Measurements from ENCODE around the gene PRKG1. TPM values are rescaled to one million over a fixed set of nuclear protein-coding genes. Genes with fewer than 3 reads are reported as not detected.

Gene PRKG1
- total and polyA plus RNA-seq, 2 of the 4 experiments (the other 2 are of a cell fraction): 3.5 to 18.3 TPM

- Histone ChIP-seq H2AFZ (replicated peaks; ENCODE audit: low read length, poor library complexity) (no peak overlapping the region), H3K18ac (ENCODE audit: low read depth, low read length) (no peak overlapping the region), H3K9me3 (ENCODE audit: control insufficient read depth, insufficient read depth, low read length) (no peaks in the 10 kb centered on the region; the same call in 1 of the 2 replicates), H2AK9ac (replicated peaks; ENCODE audit: low read depth, low read length, poor library complexity) (no peak overlapping the region), H2BK5ac (ENCODE audit: low read depth, low read length, poor library complexity, severe bottlenecking) (no peak overlapping the region), H3K9me1 (ENCODE audit: insufficient read depth, low read length) (0 out of 2 replicates have a peak, but pooled peaks cover 4% of the 10 kb centered on the region), H4K5ac (ENCODE audit: low read depth, low read length) (no peak overlapping the region), H4K20me1 (ENCODE audit: insufficient read depth, low read length) (peaks cover 3% of the 10 kb centered on the region; the same call in 1 of the 2 replicates), H3K23ac (ENCODE audit: low read depth, low read length) (no peak overlapping the region), H2BK20ac (ENCODE audit: low read depth, low read length) (no peak overlapping the region), H4K91ac (ENCODE audit: insufficient read depth, low read depth, low read length) (no peak overlapping the region), H2AK5ac (ENCODE audit: low read depth, low read length) (no peak overlapping the region), H3K27me3 (ENCODE audit: control insufficient read depth, insufficient read depth, low read length) (no peaks in the 10 kb centered on the region), H3K27ac (ENCODE audit: insufficient read depth, low read length) (no peak overlapping the region), H3K14ac (replicated peaks; ENCODE audit: low read depth, low read length) (no peak overlapping the region), H3K4ac (ENCODE audit: low read depth, low read length) (no peak overlapping the region), H3K79me1 (ENCODE audit: low read depth in 1 of 2, low read length in 2 of 2) (no peaks in the 10 kb centered on the region), H3K4me2 (ENCODE audit: low read depth, low read length) (no peak overlapping the region), H2BK15ac (ENCODE audit: low read depth, low read length) (no peak overlapping the region), H3K36me3 (ENCODE audit: control insufficient read depth, insufficient read depth, low read length) (no peaks in the 10 kb centered on the region), H3K4me3 (ENCODE audit: insufficient read depth, low read depth, low read length) (no peak overlapping the region), H3K4me1 (ENCODE audit: control insufficient read depth, insufficient read depth, low read length) (peaks cover 4% of the 10 kb centered on the region), H4K8ac (ENCODE audit: low read depth in 2 of 2, low read length in 2 of 2) (no peak overlapping the region), H3K9ac (ENCODE audit: low read depth, low read length) (no peak overlapping the region), H2BK120ac (ENCODE audit: low read depth, low read length) (no peak overlapping the region), H3K56ac (ENCODE audit: extremely low read depth, insufficient read depth, low read length) (no peak overlapping the region)
- dilution Hi-C loops (cut with HindIII; ENCODE audit: low sequenced_read_pairs, unreplicated experiment) (no loop called here), intact Hi-C loops (cut with micrococcal nuclease) (loop anchor here (5.0 kb wide), 1 partner anchor 175 kb away; no protein-coding TSS in a partner anchor), in situ Hi-C loops (cut with MboI; ENCODE audit: low sequenced_read_pairs) (no loop called here)
- POLR2A ChIA-PET (ENCODE audit: unreplicated experiment): no interaction called here
- TF ChIP-seq MAZ (IDR thresholded peaks at IDR 0.05; ENCODE audit: borderline replicate concordance, low read depth, low read length): no peak
- TF ChIP-seq POLR2A (IDR thresholded peaks at IDR 0.05; ENCODE audit: low read depth, low read length): no peak
- no peak for TF ChIP-seq RAD21 (IDR thresholded peaks at IDR 0.05; ENCODE audit: low read length)
- no peak for TF ChIP-seq MXI1 (IDR thresholded peaks at IDR 0.05; ENCODE audit: borderline replicate concordance, low read depth, low read length)
- TF ChIP-seq ELK1 (IDR thresholded peaks at IDR 0.05; ENCODE audit: borderline replicate concordance, low read depth, low read length): no peak
- no peak for TF ChIP-seq CTCF (conservative IDR thresholded peaks at IDR 0.05; ENCODE audit: low read depth, low read length)
- TF ChIP-seq MAFK (IDR thresholded peaks at IDR 0.05; ENCODE audit: low read depth, low read length): no peak
- no peak for TF ChIP-seq CEBPB (IDR thresholded peaks at IDR 0.05; ENCODE audit: low read depth, low read length)
- no peak for TF ChIP-seq NFE2L2 (IDR thresholded peaks at IDR 0.05; ENCODE audit: low read depth, low read length)
- TF ChIP-seq USF2 (IDR thresholded peaks at IDR 0.05; ENCODE audit: low read depth, low read length): no peak
- no peak for TF ChIP-seq SMC3 (IDR thresholded peaks at IDR 0.05; ENCODE audit: low read depth, low read length)
- no peak for TF ChIP-seq RFX5 (IDR thresholded peaks at IDR 0.05; ENCODE audit: low read depth, low read length)
- no peak for TF ChIP-seq BHLHE40 (IDR thresholded peaks at IDR 0.05; ENCODE audit: low read depth, low read length)
- no peak for TF ChIP-seq RCOR1 (IDR thresholded peaks at IDR 0.05; ENCODE audit: insufficient replicate concordance, low read length)
- CTCF ChIA-PET: no interaction called here
- WGBS, 2 experiments (ENCODE audit: extremely low coverage in 2 of 2, insufficient read length in 1 of 2): no CpG with 5 or more reads among the region's 1 CpG
- no TSS peak for BruUV-seq (replicated peaks)
- ATAC-seq (ENCODE audit: low read depth): no peak
- no peak for DNase-seq
These were observed 803.3 kb downstream of the PRKG1 start for GRCh38 chr10:51877636-51878035.
